Panc1 (cell line): ENCODE results near the gene ATP6V0B. TPM values are rescaled to one million over a fixed set of nuclear protein-coding genes. Genes with fewer than 3 reads are reported as not detected.

Source experiments
- ATAC-seq: fragments of 200-7000 bp; cut with Tn5 transposase; 2 replicates; pipeline ENCODE4 v1.9.1; 2020; ENCODE audit warnings: mild to moderate bottlenecking, moderate library complexity
- BruUV-seq: library from RNA; stranded (reverse); fragments of 400-500 nt; replicated peaks from 2 replicates; lab custom pipeline; 2021; lab: Mats Ljungman, UMichigan
- CTCF ChIA-PET: fragments of 300-600 bp; sonication (Branson Sonifier 250); formaldehyde crosslinking; loops from one replicate; lab custom pipeline; 2022; ENCODE audit warnings: antibody characterized with exemption; lab: Charles Lee
- POLR2A ChIA-PET: fragments of 300-600 bp; sonication (Branson Sonifier 250); formaldehyde crosslinking; loops from one replicate; lab custom pipeline; 2022; ENCODE audit warnings: antibody characterized with exemption; lab: Charles Lee
- DNase-seq: peaks from one replicate; pipeline ENCODE4 v3.0.0-alpha.2; 2010; ENCODE audit warnings: low read depth, low spot score
- H3K27ac ChIP-seq: 2 replicates; pipeline ENCODE4 v1.5.1; 2011; ENCODE audit warnings: mild to moderate bottlenecking, low read length, inconsistent platforms
- H3K27me3 ChIP-seq: fragments of 200-500 bp; sonication (Bioruptor generic); 2 replicates; pipeline ENCODE4 v1.6.0; 2014; ENCODE audit warnings: low read length, inconsistent platforms; ENCODE audit not compliant: control insufficient read depth, insufficient read depth
- H3K36me3 ChIP-seq: fragments of 200-500 bp; sonication (Bioruptor generic); 2 replicates; pipeline ENCODE4 v1.5.1; 2014; ENCODE audit warnings: inconsistent platforms, mild to moderate bottlenecking, low read length, moderate library complexity; ENCODE audit not compliant: control insufficient read depth, insufficient read depth
- H3K4me1 ChIP-seq: 2 replicates; pipeline ENCODE4 v1.5.1; 2011; ENCODE audit warnings: inconsistent platforms, mild to moderate bottlenecking, low read length, moderate library complexity; ENCODE audit not compliant: control insufficient read depth, insufficient read depth
- H3K4me3 ChIP-seq, 2 experiments: 2 replicates each; pipeline ENCODE4 v1.5.1; 2011 to 2012; ENCODE audit warnings: low read depth in 2 of 2, low read length in 2 of 2, mild to moderate bottlenecking in 2 of 2, inconsistent platforms in 1 of 2, moderate library complexity in 1 of 2
- H3K9me3 ChIP-seq: fragments of 200-500 bp; sonication (Bioruptor generic); 2 replicates; pipeline ENCODE4 v1.5.1; 2014; ENCODE audit warnings: low read depth, mild to moderate bottlenecking, inconsistent platforms, low read length, moderate library complexity; ENCODE audit not compliant: control insufficient read depth, insufficient read depth
- CTCF ChIP-seq: fragments of 450-650 bp; IDR thresholded peaks from 2 replicates; pipeline ENCODE4 v1.5.1; 2017; ENCODE audit warnings: mild to moderate bottlenecking
- POLR2AphosphoS5 ChIP-seq: IDR thresholded peaks from 2 replicates; pipeline ENCODE4 v1.6.1; 2012; ENCODE audit warnings: mild to moderate bottlenecking, low read depth, low read length, moderate library complexity
- REST ChIP-seq, 2 experiments: IDR thresholded peaks; 2 replicates each; pipeline ENCODE4 v1.6.1; 2011 to 2012; ENCODE audit warnings: low read depth in 2 of 2, control low read depth in 1 of 2, low read length in 1 of 2, mild to moderate bottlenecking in 1 of 2, moderate library complexity in 1 of 2; ENCODE audit not compliant: insufficient read depth in 1 of 2
- SIN3A ChIP-seq: IDR thresholded peaks from 2 replicates; pipeline ENCODE4 v1.6.1; 2012; ENCODE audit warnings: low read depth, mild to moderate bottlenecking, low read length, moderate library complexity, borderline replicate concordance; ENCODE audit not compliant: insufficient read depth
- TCF7L2 ChIP-seq: IDR thresholded peaks from 2 replicates; pipeline ENCODE4 v1.6.1; 2011; ENCODE audit warnings: mild to moderate bottlenecking, low read depth, low read length, inconsistent platforms
- in situ Hi-C: cut with HindIII; loops from 2 replicates; pipeline ENCODE4 v1.10.0; 2016; ENCODE audit warnings: low sequenced_read_pairs, low pct_unique_long_range_greater_than_20kb
- intact Hi-C: fragments of 100-400 bp; cut with micrococcal nuclease; formaldehyde crosslinking; loops from one replicate; pipeline ENCODE4 v1.10.0; 2022; ENCODE audit not compliant: unreplicated experiment
- total RNA-seq: library from RNA; stranded (reverse); gene quantifications from one replicate; pipeline ENCODE4 v1.2.1, GENCODE V29; 2021; ENCODE audit not compliant: unreplicated experiment

ATP6V0B gene
- total RNA-seq, 1 experiment from 2014 or later, result 134 TPM

- POLR2A ChIA-PET, result no interaction called here
- intact Hi-C loops (no loop called here), in situ Hi-C loops (no loop called here)
- Histone ChIP-seq H3K4me3 (no peak overlapping the region), H3K27ac (no peak overlapping the region), H3K9me3 (no peaks in the 10 kb centered on the region), H3K27me3 (no peaks in the 10 kb centered on the region), H3K4me1 (peaks cover under 1% of the 10 kb centered on the region; the same call in 1 of the 2 replicates), H3K36me3 (no peaks in the 10 kb centered on the region)
- BruUV-seq, result no TSS peak
- TF ChIP-seq TCF7L2, result no peak
- no peak for TF ChIP-seq POLR2AphosphoS5
- CTCF ChIA-PET, result no interaction called here
- ATAC-seq (no peak), DNase-seq (no peak)
Observed at GRCh38 chr1:43997295-43997999, 22.7 kb downstream of the ATP6V0B start.

- H3K27me3 ChIP-seq, result no peaks in the 10 kb centered on the region
- in situ Hi-C loops, result no loop called here
- POLR2A ChIA-PET, result no interaction called here
- no peak overlapping the region for H3K27ac ChIP-seq
- no peak overlapping the region for H3K4me3 ChIP-seq
- intact Hi-C loops, result no loop called here
- H3K9me3 ChIP-seq, result no peaks in the 10 kb centered on the region
- ATAC-seq (no peak), DNase-seq (no peak)
- no TSS peak for BruUV-seq
- TF ChIP-seq REST (IDR thresholded peaks at IDR 0.05; ENCODE audit: insufficient read depth in 1 of 2, low read depth in 2 of 2, low read length in 1 of 2) (no peak), CTCF (no peak), SIN3A (no peak), POLR2AphosphoS5 (no peak), TCF7L2 (no peak)
- no peaks in the 10 kb centered on the region for H3K4me1 ChIP-seq
- CTCF ChIA-PET, result no interaction called here
- no peaks in the 10 kb centered on the region for H3K36me3 ChIP-seq
Observed at GRCh38 chr1:43998000-43998378, 23.2 kb downstream of the ATP6V0B start.

GRCh38 chr1:43999455-43999854, 24.7 kb downstream of the ATP6V0B start:
- H3K4me1 ChIP-seq, result no peaks in the 10 kb centered on the region
- H3K36me3 ChIP-seq, result no peaks in the 10 kb centered on the region
- BruUV-seq, result no TSS peak
- in situ Hi-C loops (no loop called here), intact Hi-C loops (no loop called here)
- ChIA-PET CTCF (no interaction called here), POLR2A (no interaction called here)
- no peak for DNase-seq
- no peaks in the 10 kb centered on the region for H3K27me3 ChIP-seq
- TF ChIP-seq REST (IDR thresholded peaks at IDR 0.05; ENCODE audit: insufficient read depth in 1 of 2, low read depth in 2 of 2, low read length in 1 of 2), result no peak
- TF ChIP-seq SIN3A, result no peak
- no peak for TF ChIP-seq CTCF
- no peak overlapping the region for H3K4me3 ChIP-seq
- H3K27ac ChIP-seq, result no peak overlapping the region
- no peaks in the 10 kb centered on the region for H3K9me3 ChIP-seq
- no peak for ATAC-seq
